ENCODE data around the gene DLX3.

The DLX3 gene

GRCh38 chr17:49952209-49952911 lies 42.7 kb downstream of the DLX3 start:
- peak; percentile 77 for DNase-seq

GRCh38 chr17:49951362-49952082 lies 43.5 kb downstream of the DLX3 start:
- DNase-seq: no peak

GRCh38 chr17:49949634-49950033 lies 45.4 kb downstream of the DLX3 start:
- no peak for DNase-seq

- DNase-seq: no peak
Observed at GRCh38 chr17:49946964-49947584, 48.0 kb downstream of the DLX3 start.

GRCh38 chr17:49946208-49946607 lies 48.8 kb downstream of the DLX3 start:
- DNase-seq: no peak

GRCh38 chr17:49944273-49944870 lies 50.7 kb downstream of the DLX3 start:
- DNase-seq: peak; percentile 86

GRCh38 chr17:49942947-49943346 lies 52.1 kb downstream of the DLX3 start:
- DNase-seq: no peak

GRCh38 chr17:49941427-49941826 lies 53.6 kb downstream of the DLX3 start:
- DNase-seq: no peak
